HG03520 (cell line): ENCODE measurements around the gene FARS2.
A peak's percentile ranks its signal among the peaks of the same experiment; 100 is the strongest.

Experiments
- ATAC-seq: cut with Tn5 transposase; IDR thresholded peaks from one replicate; pipeline ENCODE4 v1.9.1; 2021; ENCODE audit warnings: mild to moderate bottlenecking, moderate library complexity; ENCODE audit not compliant: unreplicated experiment

Gene FARS2

GRCh38 chr6:5285081-5285480 lies 23.8 kb downstream of the FARS2 start:
- no peak for ATAC-seq

DNA sequence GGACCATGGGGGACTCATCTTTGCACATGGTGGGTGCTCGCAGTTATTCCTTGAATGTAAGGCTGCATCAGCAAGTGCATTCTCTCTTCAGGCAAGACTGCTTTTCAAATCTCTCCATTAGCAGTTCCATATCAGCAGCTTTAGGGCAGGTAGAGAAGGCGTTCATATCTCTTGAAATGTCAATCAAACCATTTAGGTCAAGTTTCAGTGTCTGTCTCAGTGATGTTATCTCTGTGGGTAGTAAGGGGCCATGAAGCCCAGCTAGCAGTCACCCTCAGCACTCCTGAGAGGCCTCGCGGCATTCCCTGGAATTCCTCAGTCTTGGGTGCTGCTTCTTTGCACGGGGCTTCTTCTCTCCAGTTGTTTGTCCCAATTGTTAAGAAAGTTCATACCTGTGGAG lies 24.2 kb downstream of the FARS2 start:
- no peak for ATAC-seq

DNA sequence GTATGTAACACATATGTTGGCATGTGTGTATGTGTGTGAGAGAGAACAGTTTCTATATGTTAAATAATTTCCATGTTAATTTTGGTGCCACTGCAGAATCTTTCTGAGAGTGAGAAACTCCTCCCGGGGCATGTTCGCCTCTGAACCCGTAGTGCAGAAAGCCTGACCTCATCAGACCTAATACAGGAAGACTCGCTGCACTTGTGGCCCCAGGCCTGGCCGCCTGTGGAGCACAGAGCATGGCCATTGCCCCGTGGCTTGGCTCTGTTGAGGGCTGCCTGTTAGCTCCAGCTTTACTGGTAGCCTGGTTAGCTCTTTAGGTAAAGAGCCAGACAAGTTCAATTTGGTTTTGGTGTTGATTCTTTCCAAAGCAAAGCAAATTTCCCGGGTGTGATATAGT lies 25.5 kb downstream of the FARS2 start:
- ATAC-seq = peak; percentile 62

DNA sequence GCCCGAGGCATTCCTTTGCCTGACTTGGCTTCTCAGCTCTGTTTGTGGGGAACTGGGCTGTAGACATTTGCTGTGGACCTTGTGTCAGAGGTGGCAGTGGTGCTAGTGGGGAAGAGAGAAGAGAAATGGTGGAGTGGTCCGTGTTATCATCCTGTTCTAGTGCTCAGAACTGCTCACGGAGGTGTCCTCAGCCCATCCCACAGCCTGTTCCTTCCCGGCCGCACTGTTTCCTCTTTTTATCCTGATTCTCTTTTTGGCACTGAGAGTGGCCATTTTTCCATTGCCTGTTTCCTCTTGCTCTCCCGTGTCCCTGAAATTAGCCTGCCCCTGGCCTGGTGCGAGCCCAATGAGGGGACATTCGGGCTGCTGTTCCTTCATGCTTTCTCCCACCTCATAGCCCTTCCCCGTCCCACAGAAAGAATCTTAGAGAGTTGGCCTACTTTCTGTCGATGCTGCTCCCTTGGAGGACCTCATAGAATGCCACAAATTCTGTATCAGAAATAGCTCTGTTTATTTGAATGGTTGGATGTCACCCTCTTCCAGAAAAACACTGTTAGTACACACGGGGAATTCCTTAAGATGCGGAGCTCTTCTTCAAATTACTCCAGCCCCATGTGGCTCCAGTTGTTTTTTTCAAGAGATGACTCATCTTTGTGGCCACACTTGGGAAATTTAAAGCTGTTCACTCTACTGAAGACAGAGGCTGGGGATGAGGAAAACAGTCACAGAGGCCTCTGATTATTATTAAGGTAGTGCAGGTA lies 26.1 kb downstream of the FARS2 start:
- no peak for ATAC-seq

- no peak for ATAC-seq
These were observed 26.6 kb downstream of the FARS2 start for GRCh38 chr6:5287966-5288297.

DNA sequence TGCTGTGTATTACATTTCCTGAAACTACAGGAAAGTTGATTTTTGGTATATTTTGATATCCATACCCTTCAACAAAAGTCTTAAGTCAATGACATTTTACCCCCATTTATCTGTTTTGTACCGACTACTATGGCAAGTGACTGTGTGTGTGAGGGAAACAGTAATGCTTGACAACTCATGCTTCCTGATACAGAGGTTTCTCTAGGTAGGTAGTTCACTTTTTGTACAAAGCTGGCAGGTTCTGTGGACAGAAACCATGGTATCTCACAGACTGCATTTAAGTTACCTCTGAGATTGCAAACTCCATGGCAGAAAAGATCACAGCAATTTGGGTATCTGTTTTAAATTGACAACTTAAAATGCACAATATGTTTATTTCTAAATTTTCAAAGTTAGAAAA lies 28.8 kb downstream of the FARS2 start:
- no peak for ATAC-seq

DNA sequence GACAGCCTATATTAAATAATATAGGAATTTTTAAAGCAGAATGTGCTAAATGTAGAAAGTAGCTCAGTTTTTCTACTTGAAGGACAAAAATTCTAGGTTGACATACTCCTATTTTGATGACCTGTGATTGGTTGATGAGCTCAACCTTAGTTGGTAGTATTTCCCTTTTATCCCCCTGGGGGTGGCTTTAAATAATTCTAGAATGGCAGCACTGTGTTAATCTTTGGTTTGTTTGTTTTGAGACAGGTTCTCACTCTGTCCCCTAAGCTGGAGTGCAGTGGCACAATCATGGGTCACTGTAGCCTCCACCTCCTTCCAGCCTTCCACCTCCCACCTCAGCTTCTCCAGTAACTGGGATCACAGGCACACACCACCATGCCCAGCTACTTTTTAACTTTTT lies 29.2 kb downstream of the FARS2 start:
- ATAC-seq = no peak

DNA sequence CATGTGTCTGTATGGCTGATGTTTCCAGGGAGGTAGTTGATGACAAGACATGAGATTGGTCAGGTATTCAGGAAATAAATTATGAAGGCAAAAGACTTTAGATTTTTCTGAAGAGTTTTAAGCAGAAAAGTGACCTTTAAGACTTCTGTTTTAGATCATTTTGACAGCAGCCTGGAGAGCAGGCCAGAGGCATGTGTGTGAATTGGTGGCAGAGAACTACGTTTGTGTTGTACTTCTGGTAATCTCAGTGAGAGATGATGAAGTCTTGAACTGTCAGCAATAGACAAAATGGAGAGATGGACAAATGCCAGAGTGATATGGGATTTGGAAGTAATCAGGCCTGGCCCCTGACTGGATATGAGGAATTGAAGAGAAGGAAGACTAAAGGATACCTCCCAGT lies 30.8 kb downstream of the FARS2 start:
- ATAC-seq = no peak

GRCh38 chr6:5293692-5294091 lies 32.4 kb downstream of the FARS2 start:
- ATAC-seq = no peak

DNA sequence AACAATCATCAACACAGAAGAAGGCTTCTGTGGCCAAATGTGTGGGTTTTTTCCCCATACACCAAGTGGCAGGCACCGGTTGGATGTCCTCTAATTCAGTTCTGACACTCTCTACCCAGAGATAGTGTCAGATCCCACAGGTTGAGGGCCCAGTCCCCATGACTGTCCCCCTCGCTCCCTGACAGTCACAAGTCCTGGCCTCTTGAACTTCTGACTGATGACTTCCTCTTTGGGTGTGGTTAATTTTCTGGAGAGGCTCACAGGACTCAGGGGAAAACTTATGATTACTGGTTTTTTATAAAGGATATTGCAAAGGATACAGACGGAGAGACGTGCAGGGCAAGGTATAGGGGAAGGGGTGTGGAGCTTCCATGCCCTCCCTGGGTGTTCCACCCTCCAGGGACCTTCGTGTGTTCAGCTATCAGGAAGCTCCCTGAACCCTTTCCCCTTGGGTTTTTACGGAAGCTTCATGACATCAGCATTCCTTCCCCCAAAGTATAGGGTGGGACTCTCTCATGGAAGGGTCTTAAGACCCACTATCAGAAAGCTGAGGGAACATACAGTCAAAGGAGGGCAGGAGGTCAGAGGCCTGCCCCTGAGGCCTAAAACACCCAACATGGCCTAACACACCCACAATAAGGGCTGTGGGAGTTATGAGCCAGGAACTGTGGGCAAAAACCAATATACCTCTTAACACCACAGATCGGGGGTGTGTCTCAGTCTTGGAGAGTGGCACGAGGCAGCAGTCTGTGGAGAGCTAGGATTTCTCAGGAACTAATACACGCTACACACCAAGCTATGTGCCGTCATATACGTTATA lies 33.3 kb downstream of the FARS2 start:
- ATAC-seq = no peak

DNA sequence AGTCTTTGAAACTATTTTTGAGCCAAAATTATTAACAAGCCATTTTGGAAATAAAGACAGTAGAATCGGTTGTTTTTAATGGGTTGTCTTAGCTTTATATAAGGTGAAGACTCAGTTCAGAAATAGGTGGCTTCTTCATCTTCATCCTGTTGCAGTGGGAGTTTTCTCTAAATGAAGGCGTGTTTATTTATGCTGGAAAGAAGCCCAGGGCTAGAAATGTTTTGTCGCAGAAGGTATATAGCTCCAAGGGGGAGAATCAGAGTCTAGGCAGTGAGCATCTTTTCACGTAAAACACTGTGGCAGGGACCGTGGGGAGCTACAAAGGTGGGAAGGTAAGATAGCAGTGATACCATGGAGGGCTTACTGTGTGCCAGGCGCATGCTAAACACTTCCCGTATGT lies 34.3 kb downstream of the FARS2 start:
- ATAC-seq = no peak

DNA sequence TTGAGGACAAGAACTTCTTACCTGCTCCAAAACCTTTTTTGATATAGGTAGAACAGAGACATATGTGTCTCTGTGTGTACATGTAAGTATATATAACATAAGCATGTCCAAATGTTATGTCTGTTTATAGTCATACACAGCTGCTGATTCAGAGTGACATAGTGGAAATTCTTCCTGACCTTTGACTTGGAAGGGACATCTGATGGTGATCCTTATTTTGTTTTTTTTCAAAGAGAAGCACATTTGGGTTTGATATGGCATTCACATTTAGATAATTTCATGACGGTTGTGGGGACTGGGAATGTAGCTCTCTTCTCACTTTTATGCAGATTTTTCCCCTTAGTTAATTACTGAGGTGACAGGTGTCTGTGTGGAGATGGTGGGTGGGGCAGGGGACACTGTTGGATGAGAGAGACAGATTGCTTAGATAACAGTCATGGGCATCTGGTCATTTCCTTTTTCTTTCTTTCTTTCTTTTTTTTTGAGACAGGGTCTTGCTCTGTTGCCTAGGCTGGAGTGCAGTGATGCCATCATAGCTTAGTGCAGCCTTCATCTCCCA lies 39.0 kb downstream of the FARS2 start:
- ATAC-seq = no peak

DNA sequence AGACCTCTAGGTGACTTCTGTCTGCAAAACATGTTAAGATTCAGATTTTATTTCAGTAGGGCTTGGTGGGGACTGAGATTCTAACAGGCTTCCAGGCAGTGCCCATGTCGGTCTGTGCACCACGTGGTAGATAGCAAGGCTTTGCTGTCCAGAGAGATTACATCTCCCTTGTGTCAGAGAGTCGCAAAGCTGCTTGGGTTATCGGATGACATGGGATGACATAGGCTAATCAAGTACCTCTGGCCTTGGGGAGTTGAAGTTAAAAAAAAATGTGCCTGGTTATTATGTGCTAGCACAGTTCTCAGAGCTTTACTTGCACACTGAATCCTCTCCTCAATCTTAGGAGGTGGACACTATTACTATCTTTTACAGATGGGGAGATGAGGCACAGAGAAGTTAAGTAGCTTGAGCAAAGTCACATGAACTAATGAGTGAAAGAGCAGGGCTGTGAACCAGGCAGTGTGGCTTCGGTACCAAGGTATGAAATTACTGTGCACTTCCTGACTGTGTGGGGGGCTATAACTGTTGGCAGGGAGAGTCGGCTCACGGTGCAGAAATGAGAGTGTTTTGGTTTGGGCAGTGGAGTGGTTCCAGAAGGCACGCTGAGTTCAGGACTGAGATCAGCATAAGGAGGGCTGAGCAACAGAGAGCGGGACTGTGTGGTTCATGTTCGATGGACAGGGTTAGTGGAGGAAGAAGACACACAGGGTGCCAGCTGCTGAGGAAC lies 41.1 kb downstream of the FARS2 start:
- ATAC-seq = peak; percentile 83

DNA sequence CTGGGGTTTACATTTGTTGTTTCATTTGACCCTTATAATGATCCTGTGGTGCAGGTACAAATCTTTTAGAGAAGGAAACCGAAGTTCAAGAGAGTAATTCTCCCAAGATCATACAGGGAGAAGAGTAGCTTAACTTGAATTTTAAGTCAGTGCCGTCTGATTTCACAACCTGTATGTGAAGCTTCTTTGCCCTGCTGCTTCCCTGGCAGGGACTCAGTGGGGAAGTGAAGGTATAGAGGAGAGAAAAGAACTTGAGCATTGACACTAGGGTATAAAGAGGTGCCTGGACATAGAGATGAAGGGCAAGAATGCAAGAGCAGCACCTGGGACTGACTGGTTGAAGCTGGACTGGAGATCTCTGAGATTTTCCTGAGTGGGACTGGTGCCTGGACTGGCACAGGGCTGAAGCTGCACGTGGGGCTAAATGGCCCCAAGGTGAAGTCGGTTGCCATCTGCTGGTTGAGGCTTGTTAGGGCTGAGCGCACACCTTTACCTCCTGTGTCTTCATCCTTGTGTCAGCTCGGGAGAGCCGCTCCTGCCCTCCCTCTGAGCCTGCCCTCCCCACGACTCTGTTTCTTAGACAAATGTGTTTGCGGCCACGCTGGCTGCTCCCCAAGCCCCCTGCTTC lies 41.8 kb downstream of the FARS2 start:
- ATAC-seq = peak; percentile 70

DNA sequence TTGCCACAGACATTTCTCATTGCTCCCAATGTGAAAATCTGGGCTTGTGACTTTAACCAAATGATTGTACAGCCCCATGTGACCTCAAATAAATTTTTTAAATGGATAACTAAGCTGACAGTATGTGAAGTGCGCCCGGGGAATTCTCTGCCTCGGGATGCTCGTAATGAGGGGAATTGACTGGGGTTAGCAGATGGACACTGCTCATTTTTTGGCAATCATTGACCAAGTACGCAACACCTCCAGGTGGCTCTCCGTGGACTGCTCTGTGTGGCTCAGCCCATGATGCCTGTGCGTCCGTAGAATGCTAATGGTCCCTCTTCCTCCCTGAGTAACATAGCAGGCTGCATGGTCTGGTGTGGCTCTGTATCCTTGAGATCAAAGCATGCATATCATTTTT lies 42.4 kb downstream of the FARS2 start:
- no peak for ATAC-seq

- no peak for ATAC-seq
These were observed 44.8 kb downstream of the FARS2 start for GRCh38 chr6:5305968-5306626.

DNA sequence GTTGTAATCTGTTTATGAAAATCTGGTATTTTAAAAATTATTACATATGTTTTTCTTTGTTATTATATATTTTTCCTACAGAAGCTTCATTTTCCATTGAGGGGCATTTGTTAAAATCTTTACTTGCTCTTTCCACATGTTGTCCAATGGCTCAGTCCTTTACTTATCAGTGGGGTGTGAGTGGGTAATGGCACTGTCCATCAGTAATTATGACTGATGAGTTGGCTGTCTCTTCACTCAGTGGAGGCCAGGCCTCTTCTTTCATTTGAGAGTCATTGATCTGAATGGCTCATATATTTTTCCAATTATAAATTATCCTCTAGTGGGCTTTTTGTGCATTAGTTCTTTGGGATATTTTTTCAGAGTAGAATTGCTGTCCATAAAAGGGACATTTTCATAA lies 45.7 kb downstream of the FARS2 start:
- no peak for ATAC-seq

DNA sequence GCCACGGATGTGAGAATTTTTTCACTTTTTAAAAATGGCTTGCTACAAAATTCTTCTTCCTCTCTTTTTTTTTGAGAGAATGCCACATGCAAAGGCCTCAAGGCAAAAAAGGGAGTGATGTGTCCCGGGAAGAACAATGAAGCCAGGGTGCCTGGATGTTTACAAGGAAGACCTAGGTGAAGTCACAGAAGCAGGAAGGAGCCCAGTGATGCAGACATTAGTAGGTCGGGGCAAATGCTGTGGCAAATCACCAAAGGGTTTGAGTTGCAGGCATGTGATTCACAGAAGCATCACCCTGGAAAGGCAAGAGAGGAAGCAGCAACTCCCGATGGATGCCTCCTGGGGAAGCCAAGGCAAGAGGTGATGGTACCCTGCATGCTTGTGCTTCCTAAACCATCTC lies 46.8 kb downstream of the FARS2 start:
- ATAC-seq = no peak

- no peak for ATAC-seq
These were observed 53.0 kb downstream of the FARS2 start for GRCh38 chr6:5314191-5314865.

DNA sequence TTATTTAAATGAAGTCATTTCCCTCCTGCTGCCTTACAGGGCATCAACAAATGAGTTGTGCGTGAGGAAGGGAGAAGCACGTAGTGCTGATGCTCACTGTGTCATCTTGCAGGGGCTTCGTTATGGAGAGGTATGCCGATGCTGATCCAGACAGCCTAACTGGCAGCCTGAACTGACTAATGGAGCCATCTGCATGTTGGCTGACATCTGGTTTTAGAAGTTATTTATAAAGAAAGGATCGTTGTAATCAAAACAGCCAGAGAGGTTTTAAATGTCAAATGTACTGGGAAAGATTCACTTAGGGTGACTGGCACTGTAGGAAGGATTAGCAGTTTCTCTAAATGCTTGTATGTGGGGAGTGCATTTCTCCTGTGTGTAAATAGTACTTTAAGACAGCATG lies 54.6 kb downstream of the FARS2 start:
- ATAC-seq = no peak
